ENCODE measurements around the gene SURF4. TPM values are rescaled to one million over a fixed set of nuclear protein-coding genes. Genes with fewer than 3 reads are reported as not detected.

Gene SURF4
- total and polyA plus RNA-seq, 2 of the 13 experiments (the other 11 are each of a cell fraction or from before 2014, with no cell fraction given) = 220 to 265 TPM

DNA sequence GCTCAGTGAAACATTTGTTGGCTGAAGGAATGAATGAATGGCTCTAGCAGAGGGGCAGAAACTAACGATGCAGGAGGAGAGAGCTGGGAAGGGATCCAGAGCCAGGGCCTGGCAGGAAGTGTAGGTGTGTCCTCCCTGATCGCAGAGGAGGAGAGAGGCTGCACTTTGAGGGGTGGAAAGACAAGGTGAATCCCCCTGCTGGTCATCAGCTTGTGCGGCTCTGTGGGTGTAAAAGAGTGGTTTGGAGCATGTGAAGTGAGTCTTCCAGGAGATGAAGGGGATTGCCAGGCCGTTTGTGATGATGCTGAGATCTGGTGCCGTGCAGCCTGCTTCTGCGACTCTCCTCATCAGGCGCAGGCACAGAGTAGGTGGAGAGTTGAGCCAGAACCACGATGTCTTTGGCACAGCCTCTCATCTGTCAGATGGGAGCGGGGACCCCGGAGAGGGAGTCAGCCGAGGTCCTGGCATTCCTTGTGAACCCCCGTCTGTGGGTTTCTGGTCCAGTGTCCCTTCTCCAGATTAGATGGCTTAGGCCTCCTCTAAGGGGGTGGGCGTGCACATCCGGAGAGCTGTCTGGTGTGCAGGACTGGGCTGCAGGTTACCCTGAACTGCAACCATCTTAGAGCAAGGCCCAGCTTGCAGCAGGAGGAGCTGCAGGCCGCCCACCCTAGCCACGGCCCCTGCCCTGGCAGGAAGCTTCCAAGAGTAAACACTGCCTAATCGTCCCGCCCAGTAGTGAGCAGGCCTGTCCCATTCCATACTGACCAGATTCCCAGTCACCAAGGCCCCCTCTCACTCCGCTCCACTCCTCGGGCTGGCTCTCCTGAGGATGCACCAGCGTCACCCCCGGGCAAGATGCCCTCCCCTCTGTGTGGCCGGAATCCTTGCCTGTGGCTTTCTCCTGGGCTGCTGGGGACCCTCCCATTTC is 46.0 kb upstream of the SURF4 start, which contains the start of gene ADAMTS13 (continued):
- no peak for TF ChIP-seq ATF7 (IDR thresholded peaks at IDR 0.05)
- TF ChIP-seq ATF7 (CRISPR knock-in tag; IDR thresholded peaks at IDR 0.05) = no peak
- TF ChIP-seq, protein P1, sequence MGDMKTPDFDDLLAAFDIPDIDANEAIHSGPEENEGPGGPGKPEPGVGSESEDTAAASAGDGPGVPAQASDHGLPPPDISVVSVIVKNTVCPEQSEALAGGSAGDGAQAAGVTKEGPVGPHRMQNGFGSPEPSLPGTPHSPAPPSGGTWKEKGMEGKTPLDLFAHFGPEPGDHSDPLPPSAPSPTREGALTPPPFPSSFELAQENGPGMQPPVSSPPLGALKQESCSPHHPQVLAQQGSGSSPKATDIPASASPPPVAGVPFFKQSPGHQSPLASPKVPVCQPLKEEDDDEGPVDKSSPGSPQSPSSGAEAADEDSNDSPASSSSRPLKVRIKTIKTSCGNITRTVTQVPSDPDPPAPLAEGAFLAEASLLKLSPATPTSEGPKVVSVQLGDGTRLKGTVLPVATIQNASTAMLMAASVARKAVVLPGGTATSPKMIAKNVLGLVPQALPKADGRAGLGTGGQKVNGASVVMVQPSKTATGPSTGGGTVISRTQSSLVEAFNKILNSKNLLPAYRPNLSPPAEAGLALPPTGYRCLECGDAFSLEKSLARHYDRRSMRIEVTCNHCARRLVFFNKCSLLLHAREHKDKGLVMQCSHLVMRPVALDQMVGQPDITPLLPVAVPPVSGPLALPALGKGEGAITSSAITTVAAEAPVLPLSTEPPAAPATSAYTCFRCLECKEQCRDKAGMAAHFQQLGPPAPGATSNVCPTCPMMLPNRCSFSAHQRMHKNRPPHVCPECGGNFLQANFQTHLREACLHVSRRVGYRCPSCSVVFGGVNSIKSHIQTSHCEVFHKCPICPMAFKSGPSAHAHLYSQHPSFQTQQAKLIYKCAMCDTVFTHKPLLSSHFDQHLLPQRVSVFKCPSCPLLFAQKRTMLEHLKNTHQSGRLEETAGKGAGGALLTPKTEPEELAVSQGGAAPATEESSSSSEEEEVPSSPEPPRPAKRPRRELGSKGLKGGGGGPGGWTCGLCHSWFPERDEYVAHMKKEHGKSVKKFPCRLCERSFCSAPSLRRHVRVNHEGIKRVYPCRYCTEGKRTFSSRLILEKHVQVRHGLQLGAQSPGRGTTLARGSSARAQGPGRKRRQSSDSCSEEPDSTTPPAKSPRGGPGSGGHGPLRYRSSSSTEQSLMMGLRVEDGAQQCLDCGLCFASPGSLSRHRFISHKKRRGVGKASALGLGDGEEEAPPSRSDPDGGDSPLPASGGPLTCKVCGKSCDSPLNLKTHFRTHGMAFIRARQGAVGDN (CRISPR knock-in tag; IDR thresholded peaks at IDR 0.05) = peak; percentile 75
- TF ChIP-seq ZNF224 (CRISPR knock-in tag; IDR thresholded peaks at IDR 0.05) = 0 out of 2 replicates have a peak, but pooled peaks have one; percentile 50
- TF ChIP-seq, protein P2, sequence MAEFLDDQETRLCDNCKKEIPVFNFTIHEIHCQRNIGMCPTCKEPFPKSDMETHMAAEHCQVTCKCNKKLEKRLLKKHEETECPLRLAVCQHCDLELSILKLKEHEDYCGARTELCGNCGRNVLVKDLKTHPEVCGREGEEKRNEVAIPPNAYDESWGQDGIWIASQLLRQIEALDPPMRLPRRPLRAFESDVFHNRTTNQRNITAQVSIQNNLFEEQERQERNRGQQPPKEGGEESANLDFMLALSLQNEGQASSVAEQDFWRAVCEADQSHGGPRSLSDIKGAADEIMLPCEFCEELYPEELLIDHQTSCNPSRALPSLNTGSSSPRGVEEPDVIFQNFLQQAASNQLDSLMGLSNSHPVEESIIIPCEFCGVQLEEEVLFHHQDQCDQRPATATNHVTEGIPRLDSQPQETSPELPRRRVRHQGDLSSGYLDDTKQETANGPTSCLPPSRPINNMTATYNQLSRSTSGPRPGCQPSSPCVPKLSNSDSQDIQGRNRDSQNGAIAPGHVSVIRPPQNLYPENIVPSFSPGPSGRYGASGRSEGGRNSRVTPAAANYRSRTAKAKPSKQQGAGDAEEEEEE (CRISPR knock-in tag; IDR thresholded peaks at IDR 0.05; ENCODE audit: borderline replicate concordance) = no peak
- no peak for TF ChIP-seq ZNF773 (CRISPR knock-in tag; IDR thresholded peaks at IDR 0.05; ENCODE audit: borderline replicate concordance)
- TF ChIP-seq ZNF3 (CRISPR knock-in tag; IDR thresholded peaks at IDR 0.05) = no peak
- TF ChIP-seq, protein P3, sequence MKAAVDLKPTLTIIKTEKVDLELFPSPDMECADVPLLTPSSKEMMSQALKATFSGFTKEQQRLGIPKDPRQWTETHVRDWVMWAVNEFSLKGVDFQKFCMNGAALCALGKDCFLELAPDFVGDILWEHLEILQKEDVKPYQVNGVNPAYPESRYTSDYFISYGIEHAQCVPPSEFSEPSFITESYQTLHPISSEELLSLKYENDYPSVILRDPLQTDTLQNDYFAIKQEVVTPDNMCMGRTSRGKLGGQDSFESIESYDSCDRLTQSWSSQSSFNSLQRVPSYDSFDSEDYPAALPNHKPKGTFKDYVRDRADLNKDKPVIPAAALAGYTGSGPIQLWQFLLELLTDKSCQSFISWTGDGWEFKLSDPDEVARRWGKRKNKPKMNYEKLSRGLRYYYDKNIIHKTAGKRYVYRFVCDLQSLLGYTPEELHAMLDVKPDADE (CRISPR knock-in tag; IDR thresholded peaks at IDR 0.05) = peak; percentile 68; the same call in 1 of the 2 replicates
- TF ChIP-seq IRF2 (CRISPR knock-in tag; IDR thresholded peaks at IDR 0.05) = 0 out of 2 replicates have a peak, but pooled peaks have one; percentile 16
- 0 out of 2 replicates have a peak, but pooled peaks have one; percentile 37 for TF ChIP-seq ZSCAN31 (CRISPR knock-in tag; IDR thresholded peaks at IDR 0.05; ENCODE audit: low read depth)
- TF ChIP-seq ISX (CRISPR knock-in tag; conservative IDR thresholded peaks at IDR 0.05) = no peak
- no peak for TF ChIP-seq FOXM1 (CRISPR knock-in tag; IDR thresholded peaks at IDR 0.05)
- TF ChIP-seq MXI1 (IDR thresholded peaks at IDR 0.05; ENCODE audit: borderline replicate concordance, low read depth, low read length) = no peak
- no peak for TF ChIP-seq ZNF775 (CRISPR knock-in tag; IDR thresholded peaks at IDR 0.05; ENCODE audit: borderline replicate concordance)
- no peak for TF ChIP-seq ZNF138 (CRISPR knock-in tag; IDR thresholded peaks at IDR 0.05; ENCODE audit: low read depth)
- TF ChIP-seq ZNF777 (CRISPR knock-in tag; IDR thresholded peaks at IDR 0.05) = 0 out of 2 replicates have a peak, but pooled peaks have one; percentile 15
- TF ChIP-seq, protein P4, sequence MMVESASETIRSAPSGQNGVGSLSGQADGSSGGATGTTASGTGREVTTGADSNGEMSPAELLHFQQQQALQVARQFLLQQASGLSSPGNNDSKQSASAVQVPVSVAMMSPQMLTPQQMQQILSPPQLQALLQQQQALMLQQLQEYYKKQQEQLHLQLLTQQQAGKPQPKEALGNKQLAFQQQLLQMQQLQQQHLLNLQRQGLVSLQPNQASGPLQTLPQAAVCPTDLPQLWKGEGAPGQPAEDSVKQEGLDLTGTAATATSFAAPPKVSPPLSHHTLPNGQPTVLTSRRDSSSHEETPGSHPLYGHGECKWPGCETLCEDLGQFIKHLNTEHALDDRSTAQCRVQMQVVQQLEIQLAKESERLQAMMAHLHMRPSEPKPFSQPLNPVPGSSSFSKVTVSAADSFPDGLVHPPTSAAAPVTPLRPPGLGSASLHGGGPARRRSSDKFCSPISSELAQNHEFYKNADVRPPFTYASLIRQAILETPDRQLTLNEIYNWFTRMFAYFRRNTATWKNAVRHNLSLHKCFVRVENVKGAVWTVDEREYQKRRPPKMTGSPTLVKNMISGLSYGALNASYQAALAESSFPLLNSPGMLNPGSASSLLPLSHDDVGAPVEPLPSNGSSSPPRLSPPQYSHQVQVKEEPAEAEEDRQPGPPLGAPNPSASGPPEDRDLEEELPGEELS (CRISPR knock-in tag; IDR thresholded peaks at IDR 0.05) = peak; percentile 40; the same call in 1 of the 2 replicates
- TF ChIP-seq, protein P5, sequence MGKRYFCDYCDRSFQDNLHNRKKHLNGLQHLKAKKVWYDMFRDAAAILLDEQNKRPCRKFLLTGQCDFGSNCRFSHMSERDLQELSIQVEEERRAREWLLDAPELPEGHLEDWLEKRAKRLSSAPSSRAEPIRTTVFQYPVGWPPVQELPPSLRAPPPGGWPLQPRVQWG (CRISPR knock-in tag; IDR thresholded peaks at IDR 0.05; ENCODE audit: borderline replicate concordance, low read depth) = no peak
- TF ChIP-seq NFE2 (CRISPR knock-in tag; IDR thresholded peaks at IDR 0.05) = no peak
- no peak for TF ChIP-seq PCBP2 (optimal IDR thresholded peaks at IDR 0.05; ENCODE audit: low read depth, low read length, poor library complexity, severe bottlenecking)
